HEK293 (cell line): ENCODE measurements around the gene IP6K3.

ENCODE experiments used
- AEBP2 ChIP-seq: fragments of 450-650 bp; formaldehyde crosslinking; IDR thresholded peaks from 2 replicates; pipeline ENCODE4 v1.5.1; 2016; ENCODE audit warnings: missing biosample characterization, missing genetic modification characterization, borderline replicate concordance
- BCL11B ChIP-seq: fragments of 450-650 bp; formaldehyde crosslinking; IDR thresholded peaks from 2 replicates; pipeline ENCODE4 v1.5.1; 2016; ENCODE audit warnings: low read depth, missing biosample characterization, missing genetic modification characterization
- GLI2 ChIP-seq: fragments of 450-650 bp; formaldehyde crosslinking; IDR thresholded peaks from 2 replicates; pipeline ENCODE4; 2017; ENCODE audit warnings: missing biosample characterization, missing genetic modification characterization, low read depth, borderline replicate concordance
- HIC1 ChIP-seq: fragments of 450-650 bp; formaldehyde crosslinking; IDR thresholded peaks from 2 replicates; pipeline ENCODE4 v1.5.1; 2016; ENCODE audit warnings: missing biosample characterization, missing genetic modification characterization
- HOXC10 ChIP-seq: sonication (generic); formaldehyde crosslinking; IDR thresholded peaks from 2 replicates; pipeline ENCODE4 v1.8.1; 2023; ENCODE audit warnings: mild to moderate bottlenecking, missing genetic modification reagents
- HOXD13 ChIP-seq: sonication (generic); formaldehyde crosslinking; IDR thresholded peaks from 2 replicates; pipeline ENCODE4 v1.8.0; 2022; ENCODE audit warnings: missing genetic modification reagents, borderline replicate concordance
- KLF1 ChIP-seq: fragments of 450-650 bp; formaldehyde crosslinking; IDR thresholded peaks from 2 replicates; pipeline ENCODE4 v1.5.1; 2016; ENCODE audit warnings: missing biosample characterization, missing genetic modification characterization
- PBX3 ChIP-seq: sonication (generic); formaldehyde crosslinking; IDR thresholded peaks from 2 replicates; pipeline ENCODE4 v1.8.1; 2022; ENCODE audit warnings: mild to moderate bottlenecking, moderate library complexity, missing genetic modification reagents
- PRDM10 ChIP-seq: fragments of 450-650 bp; formaldehyde crosslinking; IDR thresholded peaks from 2 replicates; pipeline ENCODE4 v1.5.1; 2016; ENCODE audit warnings: missing biosample characterization, missing genetic modification characterization
- TRIM28 ChIP-seq: IDR thresholded peaks from 2 replicates; pipeline ENCODE4 v1.6.1; 2011; ENCODE audit warnings: low read length, control low read depth, borderline replicate concordance
- ZBTB8A ChIP-seq: fragments of 450-650 bp; formaldehyde crosslinking; IDR thresholded peaks from 2 replicates; pipeline ENCODE4 v1.5.1; 2016; ENCODE audit warnings: missing biosample characterization, missing genetic modification characterization
- ZFHX2 ChIP-seq: fragments of 450-650 bp; formaldehyde crosslinking; conservative IDR thresholded peaks from 2 replicates; pipeline ENCODE4 v1.5.1; 2016; ENCODE audit warnings: missing biosample characterization, missing genetic modification characterization
- ZNF114 ChIP-seq: fragments of 450-650 bp; formaldehyde crosslinking; IDR thresholded peaks from 2 replicates; pipeline ENCODE4 v1.5.0; 2017; ENCODE audit warnings: missing biosample characterization, missing genetic modification characterization
- ZNF138 ChIP-seq: fragments of 450-650 bp; formaldehyde crosslinking; IDR thresholded peaks from 2 replicates; pipeline ENCODE4 v1.5.1; 2016; ENCODE audit warnings: missing biosample characterization, missing genetic modification characterization, borderline replicate concordance
- ZNF202 ChIP-seq: fragments of 450-650 bp; formaldehyde crosslinking; IDR thresholded peaks from 2 replicates; pipeline ENCODE4 v1.5.1; 2016; ENCODE audit warnings: missing biosample characterization, missing genetic modification characterization, borderline replicate concordance
- ZNF266 ChIP-seq: fragments of 450-650 bp; formaldehyde crosslinking; IDR thresholded peaks from 2 replicates; pipeline ENCODE4 v1.5.1; 2016; ENCODE audit warnings: missing biosample characterization, missing genetic modification characterization, low read depth
- ZNF274 ChIP-seq, 2 experiments: fragments of 200-500 bp in 1 of 2; fragments of 450-650 bp in 1 of 2; sonication (Bioruptor generic) in 1 of 2; formaldehyde crosslinking in 1 of 2; IDR thresholded peaks; 2 replicates each; pipeline versions ENCODE4 v1.5.1 to v1.6.1; 2014 to 2016; ENCODE audit warnings: borderline replicate concordance in 1 of 2, inconsistent platforms in 1 of 2, low read length in 1 of 2, missing biosample characterization in 1 of 2, missing genetic modification characterization in 1 of 2
- ZNF280C ChIP-seq: fragments of 450-650 bp; formaldehyde crosslinking; IDR thresholded peaks from 2 replicates; pipeline ENCODE4 v1.5.1; 2016; ENCODE audit warnings: missing biosample characterization, missing genetic modification characterization
- ZNF292 ChIP-seq: fragments of 450-650 bp; formaldehyde crosslinking; IDR thresholded peaks from 2 replicates; pipeline ENCODE4 v1.5.1; 2016; ENCODE audit warnings: low read depth, missing biosample characterization, missing genetic modification characterization, borderline replicate concordance
- ZNF394 ChIP-seq: fragments of 450-650 bp; formaldehyde crosslinking; IDR thresholded peaks from 2 replicates; pipeline ENCODE4 v1.5.1; 2016; ENCODE audit warnings: missing biosample characterization, missing genetic modification characterization, mild to moderate bottlenecking, moderate library complexity, borderline replicate concordance
- ZNF501 ChIP-seq: fragments of 450-650 bp; formaldehyde crosslinking; IDR thresholded peaks from 2 replicates; pipeline ENCODE4 v1.5.1; 2016; ENCODE audit warnings: missing biosample characterization, missing genetic modification characterization
- ZNF629 ChIP-seq: fragments of 450-650 bp; formaldehyde crosslinking; IDR thresholded peaks from 2 replicates; pipeline ENCODE4 v1.5.1; 2017; ENCODE audit warnings: missing biosample characterization, missing genetic modification characterization
- ZNF645 ChIP-seq: fragments of 450-650 bp; formaldehyde crosslinking; IDR thresholded peaks from 2 replicates; pipeline ENCODE4; 2016; ENCODE audit warnings: missing biosample characterization, missing genetic modification characterization
- ZNF654 ChIP-seq: fragments of 450-650 bp; formaldehyde crosslinking; IDR thresholded peaks from 2 replicates; pipeline ENCODE4 v1.5.1; 2016; ENCODE audit warnings: low read depth, missing biosample characterization, missing genetic modification characterization
- ZNF707 ChIP-seq: fragments of 450-650 bp; formaldehyde crosslinking; IDR thresholded peaks from 2 replicates; pipeline ENCODE4 v1.5.1; 2016; ENCODE audit warnings: missing biosample characterization, missing genetic modification characterization
- ZNF792 ChIP-seq: fragments of 450-650 bp; formaldehyde crosslinking; IDR thresholded peaks from 2 replicates; pipeline ENCODE4 v1.5.1; 2016; ENCODE audit warnings: missing biosample characterization, missing genetic modification characterization

IP6K3 gene

GRCh38 chr6:33744001-33744848 is 2.5 kb downstream of the IP6K3 start (continued):
- TF ChIP-seq HIC1 (tag by site-specific recombination) (no peak), GLI2 (tag by site-specific recombination) (no peak), ZNF654 (tag by site-specific recombination) (peak; percentile 94), TRIM28 (0 out of 2 replicates have a peak, but pooled peaks have one; percentile 62), BCL11B (tag by site-specific recombination) (0 out of 2 replicates have a peak, but pooled peaks have one; percentile 31), ZNF138 (tag by site-specific recombination) (no peak; the same call in 1 of the 2 replicates), ZNF707 (tag by site-specific recombination) (no peak), ZNF202 (tag by site-specific recombination) (no peak), ZNF645 (tag by site-specific recombination) (no peak), HOXD13 (no peak; the same call in 1 of the 2 replicates), ZNF266 (tag by site-specific recombination) (no peak), PBX3 (CRISPR knock-in tag) (no peak), ZNF114 (no peak), AEBP2 (tag by site-specific recombination) (no peak), ZNF629 (0 out of 2 replicates have a peak, but pooled peaks have one; percentile 39), ZNF394 (tag by site-specific recombination) (no peak), ZFHX2 (tag by site-specific recombination) (peak; percentile 97), KLF1 (tag by site-specific recombination) (no peak; the same call in 1 of the 2 replicates), ZNF501 (tag by site-specific recombination) (no peak), ZNF280C (tag by site-specific recombination) (no peak), ZNF274 (IDR thresholded peaks at IDR 0.05; ENCODE audit: low read length) (no peak), ZNF274 (tag by site-specific recombination; IDR thresholded peaks at IDR 0.05; ENCODE audit: borderline replicate concordance) (no peak), ZNF792 (no peak), HOXC10 (CRISPR knock-in tag) (no peak), ZNF292 (tag by site-specific recombination) (no peak), ZBTB8A (tag by site-specific recombination) (no peak), PRDM10 (peak; percentile 93)
